ENCODE measurements around the gene TMEM63B.

Gene TMEM63B

GRCh38 chr6:44148306-44148705 lies 21.0 kb downstream of the TMEM63B start:
- no peaks in the 10 kb centered on the region for H3K27me3 ChIP-seq (ENCODE audit: control insufficient read depth in 1 of 2, insufficient read depth in 2 of 2, low read length in 2 of 2)
- H3K4me3 ChIP-seq (ENCODE audit: low read length in 2 of 2): no peak overlapping the region
- peaks cover 5% of the 10 kb centered on the region for H3K4me1 ChIP-seq (ENCODE audit: control insufficient read depth, insufficient read depth, low read length)
- H3K27ac ChIP-seq (ENCODE audit: low read length): no peak overlapping the region
- H3K36me3 ChIP-seq (ENCODE audit: control insufficient read depth in 2 of 2, insufficient read depth in 2 of 2, low read length in 2 of 2): peaks cover 24 to 37% of the 10 kb centered on the region in 2 donors
- H3K9ac ChIP-seq (ENCODE audit: low read length in 2 of 2): no peak overlapping the region
- no peaks in the 10 kb centered on the region for H3K9me3 ChIP-seq (ENCODE audit: control insufficient read depth in 2 of 2, low read length in 2 of 2)

- Histone ChIP-seq H3K9ac (ENCODE audit: low read length in 2 of 2) (no peak overlapping the region), H3K4me3 (ENCODE audit: low read length in 2 of 2) (no peak overlapping the region), H3K27me3 (ENCODE audit: control insufficient read depth in 1 of 2, insufficient read depth in 2 of 2, low read length in 2 of 2) (no peaks in the 10 kb centered on the region), H3K4me1 (ENCODE audit: control insufficient read depth, insufficient read depth, low read length) (peaks cover 5% of the 10 kb centered on the region), H3K9me3 (ENCODE audit: control insufficient read depth in 2 of 2, low read length in 2 of 2) (no peaks in the 10 kb centered on the region), H3K27ac (ENCODE audit: low read length) (no peak overlapping the region), H3K36me3 (ENCODE audit: control insufficient read depth in 2 of 2, insufficient read depth in 2 of 2, low read length in 2 of 2) (peaks cover 15 to 29% of the 10 kb centered on the region in 2 donors)
These were observed 22.1 kb downstream of the TMEM63B start for GRCh38 chr6:44149369-44150012.

- H3K27me3 ChIP-seq (ENCODE audit: control insufficient read depth in 1 of 2, insufficient read depth in 2 of 2, low read length in 2 of 2): no peaks in the 10 kb centered on the region
- no peaks in the 10 kb centered on the region for H3K9me3 ChIP-seq (ENCODE audit: control insufficient read depth in 2 of 2, low read length in 2 of 2)
- H3K27ac ChIP-seq (ENCODE audit: low read length): no peak overlapping the region
- H3K4me1 ChIP-seq (ENCODE audit: control insufficient read depth, insufficient read depth, low read length): peaks cover 5% of the 10 kb centered on the region
- H3K36me3 ChIP-seq (ENCODE audit: control insufficient read depth in 2 of 2, insufficient read depth in 2 of 2, low read length in 2 of 2): peaks cover 15 to 28% of the 10 kb centered on the region in 2 donors
- H3K4me3 ChIP-seq (ENCODE audit: low read length in 2 of 2): no peak overlapping the region
- H3K9ac ChIP-seq (ENCODE audit: low read length in 2 of 2): no peak overlapping the region
These were observed 23.1 kb downstream of the TMEM63B start for GRCh38 chr6:44150317-44150917.

GRCh38 chr6:44151348-44152108 lies 24.2 kb downstream of the TMEM63B start:
- no peak overlapping the region for H3K27ac ChIP-seq (ENCODE audit: low read length)
- H3K9ac ChIP-seq (ENCODE audit: low read length in 2 of 2): peak overlapping the region in 1 of 2 donors; percentile 51
- no peaks in the 10 kb centered on the region for H3K27me3 ChIP-seq (ENCODE audit: control insufficient read depth in 1 of 2, insufficient read depth in 2 of 2, low read length in 2 of 2)
- no peaks in the 10 kb centered on the region for H3K9me3 ChIP-seq (ENCODE audit: control insufficient read depth in 2 of 2, low read length in 2 of 2)
- H3K36me3 ChIP-seq (ENCODE audit: control insufficient read depth in 2 of 2, insufficient read depth in 2 of 2, low read length in 2 of 2): peaks cover 11 to 25% of the 10 kb centered on the region in 2 donors
- H3K4me3 ChIP-seq (ENCODE audit: low read length in 2 of 2): peak overlapping the region in 1 of 2 donors; percentile 52
- peaks cover 5% of the 10 kb centered on the region for H3K4me1 ChIP-seq (ENCODE audit: control insufficient read depth, insufficient read depth, low read length)

- Histone ChIP-seq H3K9me3 (ENCODE audit: control insufficient read depth in 2 of 2, low read length in 2 of 2) (no peaks in the 10 kb centered on the region), H3K27ac (ENCODE audit: low read length) (no peak overlapping the region), H3K4me3 (ENCODE audit: low read length in 2 of 2) (no peak overlapping the region), H3K4me1 (ENCODE audit: control insufficient read depth, insufficient read depth, low read length) (peaks cover 5% of the 10 kb centered on the region), H3K9ac (ENCODE audit: low read length in 2 of 2) (no peak overlapping the region), H3K27me3 (ENCODE audit: control insufficient read depth in 1 of 2, insufficient read depth in 2 of 2, low read length in 2 of 2) (no peaks in the 10 kb centered on the region), H3K36me3 (ENCODE audit: control insufficient read depth in 2 of 2, insufficient read depth in 2 of 2, low read length in 2 of 2) (peaks cover 11 to 24% of the 10 kb centered on the region in 2 donors)
These were observed 24.7 kb downstream of the TMEM63B start for GRCh38 chr6:44152109-44152461.

- H3K27me3 ChIP-seq (ENCODE audit: control insufficient read depth in 1 of 2, insufficient read depth in 2 of 2, low read length in 2 of 2): no peaks in the 10 kb centered on the region
- H3K4me3 ChIP-seq (ENCODE audit: low read length in 2 of 2): no peak overlapping the region
- peaks cover 9 to 20% of the 10 kb centered on the region in 2 donors for H3K36me3 ChIP-seq (ENCODE audit: control insufficient read depth in 2 of 2, insufficient read depth in 2 of 2, low read length in 2 of 2)
- no peaks in the 10 kb centered on the region for H3K9me3 ChIP-seq (ENCODE audit: control insufficient read depth in 2 of 2, low read length in 2 of 2)
- no peak overlapping the region for H3K27ac ChIP-seq (ENCODE audit: low read length)
- peaks cover 5% of the 10 kb centered on the region for H3K4me1 ChIP-seq (ENCODE audit: control insufficient read depth, insufficient read depth, low read length)
- no peak overlapping the region for H3K9ac ChIP-seq (ENCODE audit: low read length in 2 of 2)
These were observed 25.2 kb downstream of the TMEM63B start for GRCh38 chr6:44152533-44152932.

GRCh38 chr6:44154067-44154466 lies 26.7 kb downstream of the TMEM63B start:
- Histone ChIP-seq H3K4me3 (ENCODE audit: low read length in 2 of 2) (no peak overlapping the region), H3K36me3 (ENCODE audit: control insufficient read depth in 2 of 2, insufficient read depth in 2 of 2, low read length in 2 of 2) (peaks cover 4 to 7% of the 10 kb centered on the region in 2 donors), H3K4me1 (ENCODE audit: control insufficient read depth, insufficient read depth, low read length) (peaks cover 5% of the 10 kb centered on the region), H3K9ac (ENCODE audit: low read length in 2 of 2) (no peak overlapping the region), H3K27ac (ENCODE audit: low read length) (no peak overlapping the region), H3K27me3 (ENCODE audit: control insufficient read depth in 1 of 2, insufficient read depth in 2 of 2, low read length in 2 of 2) (no peaks in the 10 kb centered on the region), H3K9me3 (ENCODE audit: control insufficient read depth in 2 of 2, low read length in 2 of 2) (no peaks in the 10 kb centered on the region)

GRCh38 chr6:44156494-44157151 lies 29.3 kb downstream of the TMEM63B start:
- Histone ChIP-seq H3K4me1 (ENCODE audit: control insufficient read depth, insufficient read depth, low read length) (peaks cover 3% of the 10 kb centered on the region), H3K4me3 (ENCODE audit: low read length in 2 of 2) (no peak overlapping the region), H3K36me3 (ENCODE audit: control insufficient read depth in 2 of 2, insufficient read depth in 2 of 2, low read length in 2 of 2) (no peaks in the 10 kb centered on the region), H3K9ac (ENCODE audit: low read length in 2 of 2) (no peak overlapping the region), H3K27ac (ENCODE audit: low read length) (no peak overlapping the region), H3K9me3 (ENCODE audit: control insufficient read depth in 2 of 2, low read length in 2 of 2) (no peaks in the 10 kb centered on the region), H3K27me3 (ENCODE audit: control insufficient read depth in 1 of 2, insufficient read depth in 2 of 2, low read length in 2 of 2) (no peaks in the 10 kb centered on the region)

- Histone ChIP-seq H3K4me3 (ENCODE audit: low read length in 2 of 2) (no peak overlapping the region), H3K27ac (ENCODE audit: low read length) (no peak overlapping the region), H3K36me3 (ENCODE audit: control insufficient read depth in 2 of 2, insufficient read depth in 2 of 2, low read length in 2 of 2) (no peaks in the 10 kb centered on the region), H3K27me3 (ENCODE audit: control insufficient read depth in 1 of 2, insufficient read depth in 2 of 2, low read length in 2 of 2) (no peaks in the 10 kb centered on the region), H3K4me1 (ENCODE audit: control insufficient read depth, insufficient read depth, low read length) (no peaks in the 10 kb centered on the region), H3K9me3 (ENCODE audit: control insufficient read depth in 2 of 2, low read length in 2 of 2) (no peaks in the 10 kb centered on the region), H3K9ac (ENCODE audit: low read length in 2 of 2) (no peak overlapping the region)
These were observed 29.8 kb downstream of the TMEM63B start for GRCh38 chr6:44157152-44157521.

- Histone ChIP-seq H3K9ac (ENCODE audit: low read length in 2 of 2) (no peak within 1 kb of the TSS), H3K4me1 (ENCODE audit: control insufficient read depth, insufficient read depth, low read length) (no peaks in the 10 kb centered on the region), H3K27me3 (ENCODE audit: control insufficient read depth in 1 of 2, insufficient read depth in 2 of 2, low read length in 2 of 2) (peaks cover 8% of the 10 kb centered on the region in 2 donors), H3K27ac (ENCODE audit: low read length) (no peak within 1 kb of the TSS), H3K9me3 (ENCODE audit: control insufficient read depth in 2 of 2, low read length in 2 of 2) (no peaks in the 10 kb centered on the region), H3K4me3 (ENCODE audit: low read length in 2 of 2) (no peak within 1 kb of the TSS), H3K36me3 (ENCODE audit: control insufficient read depth in 2 of 2, insufficient read depth in 2 of 2, low read length in 2 of 2) (no peaks in the 10 kb centered on the region)
These were observed 31.4 kb downstream of the TMEM63B start, which contains the start of gene CAPN11 for GRCh38 chr6:44158770-44159228. Gene CAPN11 (plus strand): TSS chr6:44158820. CDS start chr6:44158849, 29 bp downstream.

Data from stomach smooth muscle (tissue), 2 donors.